GM12864 (cell line): Measurements from ENCODE around the gene EXOC6.

Source experiments
- DNase-seq: peaks from one replicate; pipeline ENCODE4 v3.0.0-alpha.2; 2011; ENCODE audit warnings: low read depth
- H3K4me3 ChIP-seq: 2 replicates; pipeline ENCODE4 v1.5.1; 2011; ENCODE audit warnings: mild to moderate bottlenecking, low read depth, low read length, control low read depth
- TF ChIP-seq, protein P1 (sequence below): IDR thresholded peaks from 2 replicates; pipeline ENCODE4 v1.5.1; 2011; ENCODE audit warnings: low read depth, mild to moderate bottlenecking, moderate library complexity, low read length, control low read depth, inconsistent platforms; ENCODE audit errors: missing control alignments

EXOC6 gene

DNA sequence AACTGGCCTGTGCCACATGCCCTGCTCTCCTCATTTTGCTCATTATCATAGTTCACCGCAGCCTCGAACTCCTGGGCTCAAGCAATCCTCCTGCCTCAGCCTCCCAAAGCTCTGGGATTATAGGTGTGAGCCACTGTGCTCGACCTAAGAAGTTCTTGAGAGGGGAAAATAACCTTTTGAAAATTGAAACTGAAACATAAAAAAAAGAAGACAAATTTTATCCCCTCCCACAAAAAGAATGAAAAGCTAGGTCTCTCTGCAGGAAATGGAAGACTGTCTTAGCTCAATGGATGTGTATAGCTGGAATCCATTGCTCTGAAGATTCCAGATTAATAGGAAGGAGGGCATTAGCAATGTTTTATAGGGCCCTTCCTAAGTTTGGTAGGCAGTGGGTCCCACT lies 2.0 kb upstream of the EXOC6 start:
- TF ChIP-seq, protein P1, sequence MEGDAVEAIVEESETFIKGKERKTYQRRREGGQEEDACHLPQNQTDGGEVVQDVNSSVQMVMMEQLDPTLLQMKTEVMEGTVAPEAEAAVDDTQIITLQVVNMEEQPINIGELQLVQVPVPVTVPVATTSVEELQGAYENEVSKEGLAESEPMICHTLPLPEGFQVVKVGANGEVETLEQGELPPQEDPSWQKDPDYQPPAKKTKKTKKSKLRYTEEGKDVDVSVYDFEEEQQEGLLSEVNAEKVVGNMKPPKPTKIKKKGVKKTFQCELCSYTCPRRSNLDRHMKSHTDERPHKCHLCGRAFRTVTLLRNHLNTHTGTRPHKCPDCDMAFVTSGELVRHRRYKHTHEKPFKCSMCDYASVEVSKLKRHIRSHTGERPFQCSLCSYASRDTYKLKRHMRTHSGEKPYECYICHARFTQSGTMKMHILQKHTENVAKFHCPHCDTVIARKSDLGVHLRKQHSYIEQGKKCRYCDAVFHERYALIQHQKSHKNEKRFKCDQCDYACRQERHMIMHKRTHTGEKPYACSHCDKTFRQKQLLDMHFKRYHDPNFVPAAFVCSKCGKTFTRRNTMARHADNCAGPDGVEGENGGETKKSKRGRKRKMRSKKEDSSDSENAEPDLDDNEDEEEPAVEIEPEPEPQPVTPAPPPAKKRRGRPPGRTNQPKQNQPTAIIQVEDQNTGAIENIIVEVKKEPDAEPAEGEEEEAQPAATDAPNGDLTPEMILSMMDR: no peak
- no peak overlapping the region for H3K4me3 ChIP-seq
- DNase-seq: no peak

DNA sequence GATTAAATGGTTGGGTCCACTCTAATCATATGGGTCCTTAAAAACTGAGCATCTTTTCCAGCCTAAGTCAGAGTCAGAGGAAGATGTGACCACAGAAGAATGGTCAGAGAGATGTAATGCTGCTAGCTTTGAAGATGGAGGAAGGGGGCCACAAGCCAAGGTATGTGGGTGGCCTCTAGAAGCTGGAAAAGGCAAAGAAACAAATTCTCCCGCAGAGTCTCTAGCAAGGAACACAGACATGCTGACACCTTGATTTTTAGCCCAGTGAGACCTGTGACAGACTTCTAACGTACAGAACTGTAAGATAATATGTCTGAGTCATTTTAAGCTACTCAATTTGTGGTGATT lies 1.5 kb upstream of the EXOC6 start:
- H3K4me3 ChIP-seq: no peak overlapping the region
- DNase-seq: no peak
- TF ChIP-seq, protein P1: no peak

DNA sequence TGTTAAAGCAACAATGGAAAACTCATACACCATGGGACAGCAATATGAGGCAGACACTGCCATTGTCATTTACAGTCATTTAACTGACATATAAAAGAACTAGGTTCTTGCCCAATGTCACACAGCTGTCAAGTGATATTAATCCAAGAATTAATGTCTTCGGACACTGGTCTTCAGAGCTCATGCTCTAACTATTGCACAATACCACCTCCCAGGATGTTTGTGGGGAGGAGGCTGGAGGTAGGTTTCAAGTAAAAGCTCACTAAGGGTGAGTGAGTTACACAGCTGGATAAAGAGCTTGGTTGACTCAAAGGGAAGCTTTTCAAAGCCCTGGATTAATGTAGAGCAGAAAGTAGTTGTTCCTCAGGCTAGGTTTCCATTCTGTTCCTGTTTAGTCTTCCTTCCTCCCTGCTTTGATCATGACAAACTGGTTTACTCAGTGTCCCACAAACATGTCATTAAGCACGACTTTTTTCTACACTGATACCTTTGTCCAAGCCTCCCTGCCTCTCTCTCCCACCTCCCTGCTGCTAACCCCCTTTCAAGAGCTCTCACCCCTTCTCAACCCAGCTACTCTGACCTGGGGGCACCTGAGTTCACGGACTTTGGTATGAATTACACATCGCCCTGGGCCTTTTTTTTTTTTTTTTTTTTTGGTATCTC lies 987 bp upstream of the EXOC6 start:
- H3K4me3 ChIP-seq: no peak overlapping the region

DNA sequence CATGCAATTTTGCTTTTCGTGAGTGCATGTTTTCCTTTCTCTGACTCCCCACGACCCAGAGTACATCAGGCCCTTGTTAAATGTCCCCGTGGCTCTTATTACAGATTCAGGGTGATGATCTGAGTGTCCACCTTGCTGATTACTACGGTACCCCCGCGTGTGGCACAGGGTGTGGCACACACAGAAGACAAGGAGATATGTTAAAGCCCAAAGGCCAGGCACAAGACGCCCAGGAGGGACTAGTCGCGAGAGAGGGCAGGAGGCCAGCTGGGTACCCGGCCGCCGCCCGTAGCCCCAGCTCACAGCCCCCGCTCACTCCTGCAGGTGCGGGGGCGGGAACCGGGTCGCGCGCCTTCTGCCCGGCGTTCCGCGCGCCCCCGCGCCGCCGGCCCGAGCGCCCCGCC lies 281 bp upstream of the EXOC6 start:
- TF ChIP-seq, protein P1: no peak
- DNase-seq: no peak

More for the DNA sequence above, 987 bp upstream of the EXOC6 start:
- DNase-seq: no peak
- TF ChIP-seq, protein P1: no peak

DNA sequence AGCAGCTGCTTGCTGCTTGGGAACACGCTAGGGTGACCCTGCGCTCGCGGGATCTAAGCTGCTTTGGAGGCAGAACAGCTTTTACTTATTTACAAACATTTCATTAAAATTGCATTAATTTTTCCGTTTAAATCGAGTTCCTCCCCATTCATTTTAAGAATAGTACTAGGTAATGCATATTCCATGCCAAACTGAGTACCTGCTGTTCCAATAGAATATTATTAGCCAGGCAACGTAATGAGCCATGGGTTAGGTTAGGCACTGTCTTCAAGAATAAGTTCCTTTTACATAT lies 860 bp downstream of the EXOC6 start:
- peak overlapping the region; percentile 77 for H3K4me3 ChIP-seq
- no peak for DNase-seq
- TF ChIP-seq, protein P1: no peak

More for the DNA sequence above, 281 bp upstream of the EXOC6 start:
- peak overlapping the region; percentile 53 for H3K4me3 ChIP-seq

GRCh38 chr10:92849576-92850090 lies 1.3 kb downstream of the EXOC6 start:
- DNase-seq: no peak
- TF ChIP-seq, protein P1: no peak
- peak overlapping the region; percentile 77; the same call in 1 of the 2 replicates for H3K4me3 ChIP-seq

DNA sequence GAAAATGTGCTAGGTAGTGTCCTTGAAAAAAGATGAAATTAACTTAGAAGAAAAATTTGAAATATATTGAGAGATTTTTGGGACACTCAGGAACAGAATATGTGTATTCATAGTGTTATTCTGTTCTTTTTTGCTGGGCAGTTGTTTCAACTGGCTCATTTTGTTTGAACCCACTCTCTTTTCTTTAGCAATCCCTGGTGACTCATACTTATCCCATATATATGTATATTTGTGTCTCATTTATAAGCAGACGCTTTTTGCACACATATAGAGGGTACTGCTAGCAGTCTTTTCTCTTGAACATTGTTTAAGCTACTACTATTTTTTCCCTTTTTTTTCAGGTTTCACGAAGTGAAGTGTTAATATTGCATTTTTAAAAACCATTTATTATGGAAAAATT lies 1.9 kb downstream of the EXOC6 start:
- no peak for DNase-seq
- no peak overlapping the region for H3K4me3 ChIP-seq
- TF ChIP-seq, protein P1: no peak
